K562 (cell line): ENCODE measurements around the gene WRAP53. TPM values are rescaled to one million over a fixed set of nuclear protein-coding genes. Genes with fewer than 3 reads are reported as not detected.
A peak's percentile ranks its signal among the peaks of the same experiment; 100 is the strongest.

Source experiments
- HOXB6 ChIP-seq: fragments of 250-450 bp; sonication (Bioruptor Pico); IDR thresholded peaks from 2 replicates; pipeline ENCODE4 v1.5.1; 2022; ENCODE audit warnings: mild to moderate bottlenecking, borderline replicate concordance
- JUN ChIP-seq, 2 experiments: sonication (generic) in 1 of 2; formaldehyde crosslinking in 1 of 2; IDR thresholded peaks; 2 replicates each; pipeline versions ENCODE4 v1.6.1 to v1.8.0; 2012 to 2022; ENCODE audit warnings: borderline replicate concordance in 2 of 2, mild to moderate bottlenecking in 2 of 2, improper control_type of control experiment in 1 of 2, low read depth in 1 of 2, low read length in 1 of 2, missing genetic modification reagents in 1 of 2
- MAZ ChIP-seq, 2 experiments: fragments of 450-650 bp in 1 of 2; sonication (generic) in 1 of 2; formaldehyde crosslinking; IDR thresholded peaks in 1 of 2; conservative IDR thresholded peaks in 1 of 2; 2 replicates each; pipeline versions ENCODE4 v1.4.0 to v1.5.0; 2020; ENCODE audit warnings: mild to moderate bottlenecking in 1 of 2, missing genetic modification reagents in 1 of 2
- MXI1 ChIP-seq: IDR thresholded peaks from 2 replicates; pipeline ENCODE4 v1.6.1; 2011; ENCODE audit warnings: low read depth, mild to moderate bottlenecking, improper control_type of control experiment, low read length
- NR2C2 ChIP-seq, 2 experiments: fragments of 200-800 bp in 1 of 2; sonication (Bioruptor generic) in 1 of 2; sonication (generic) in 1 of 2; formaldehyde crosslinking in 1 of 2; IDR thresholded peaks; 2 replicates each; pipeline versions ENCODE4 v1.6.1 to v1.8.0; 2016 to 2022; ENCODE audit warnings: mild to moderate bottlenecking in 1 of 2, missing compliant biosample characterization in 1 of 2, missing genetic modification characterization in 1 of 2, missing genetic modification reagents in 1 of 2
- PRMT5 ChIP-seq: sonication (generic); formaldehyde crosslinking; IDR thresholded peaks from 2 replicates; pipeline ENCODE4 v1.5.0; 2020; ENCODE audit warnings: missing genetic modification reagents
- ZFP36 ChIP-seq: fragments of 150-350 bp; IDR thresholded peaks from 2 replicates; pipeline ENCODE4 v1.6.1; 2018; ENCODE audit warnings: low read length, low read depth; ENCODE audit not compliant: partially characterized antibody
- ZHX1 ChIP-seq: fragments of 150-350 bp; conservative IDR thresholded peaks from 2 replicates; pipeline ENCODE4 v1.6.1; 2014; ENCODE audit warnings: low read length
- polyA plus RNA-seq, 8 experiments: library from polyadenylated mRNA; depleted of rRNA in 4 of 8; stranded (reverse) in 5 of 8; unstranded in 3 of 8; fragments of >200 nt; fragmentation: Nextera tagmentation in 2 of 8; fragmentation: Illumina TruSeq in 1 of 8; extraction: Ambion mirVana in 2 of 8; extraction: Trizol in 1 of 8; gene quantifications; 2 replicates each; pipeline versions ENCODE4 v1.2.1 to v1.2.3, GENCODE V29; 2011 to 2014; ENCODE audit warnings: inconsistent platforms in 1 of 8, missing spikeins in 1 of 8
- total RNA-seq, 7 experiments: library from RNA; depleted of rRNA in 6 of 7; stranded (reverse); fragments of >200 nt in 6 of 7; fragmentation: Illumina TruSeq in 2 of 7; extraction: Trizol in 2 of 7; gene quantifications; 2 replicates each; pipeline versions ENCODE4 v1.2.1 to v1.2.3, GENCODE V29; 2011 to 2021; ENCODE audit warnings: low replicate concordance in 1 of 7
- TF ChIP-seq, protein P1 (sequence below): conservative IDR thresholded peaks from 2 replicates; pipeline ENCODE4 v1.6.1; 2011; ENCODE audit warnings: low read depth, mild to moderate bottlenecking, low read length; ENCODE audit not compliant: control insufficient read depth
- TF ChIP-seq, protein P2 (sequence below): fragments of 450-650 bp; IDR thresholded peaks from 2 replicates; pipeline ENCODE4 v1.6.1; 2017; ENCODE audit warnings: antibody characterized with exemption
- TF ChIP-seq, protein P3 (sequence below): fragments of 450-650 bp; IDR thresholded peaks from 2 replicates; pipeline ENCODE4 v1.7.1; 2018; ENCODE audit warnings: mild to moderate bottlenecking, low read depth; ENCODE audit not compliant: partially characterized antibody
- TF ChIP-seq, protein P4 (sequence below): IDR thresholded peaks from 3 replicates; pipeline ENCODE4 v1.6.1; 2011; ENCODE audit warnings: borderline replicate concordance, mild to moderate bottlenecking; ENCODE audit not compliant: insufficient read length, insufficient read depth

Gene WRAP53
- total and polyA plus RNA-seq, 9 of the 15 experiments (the other 6 are each of a cell fraction or from before 2014, with no cell fraction given): 0.72 to 18.2 (median 13.4) TPM

DNA sequence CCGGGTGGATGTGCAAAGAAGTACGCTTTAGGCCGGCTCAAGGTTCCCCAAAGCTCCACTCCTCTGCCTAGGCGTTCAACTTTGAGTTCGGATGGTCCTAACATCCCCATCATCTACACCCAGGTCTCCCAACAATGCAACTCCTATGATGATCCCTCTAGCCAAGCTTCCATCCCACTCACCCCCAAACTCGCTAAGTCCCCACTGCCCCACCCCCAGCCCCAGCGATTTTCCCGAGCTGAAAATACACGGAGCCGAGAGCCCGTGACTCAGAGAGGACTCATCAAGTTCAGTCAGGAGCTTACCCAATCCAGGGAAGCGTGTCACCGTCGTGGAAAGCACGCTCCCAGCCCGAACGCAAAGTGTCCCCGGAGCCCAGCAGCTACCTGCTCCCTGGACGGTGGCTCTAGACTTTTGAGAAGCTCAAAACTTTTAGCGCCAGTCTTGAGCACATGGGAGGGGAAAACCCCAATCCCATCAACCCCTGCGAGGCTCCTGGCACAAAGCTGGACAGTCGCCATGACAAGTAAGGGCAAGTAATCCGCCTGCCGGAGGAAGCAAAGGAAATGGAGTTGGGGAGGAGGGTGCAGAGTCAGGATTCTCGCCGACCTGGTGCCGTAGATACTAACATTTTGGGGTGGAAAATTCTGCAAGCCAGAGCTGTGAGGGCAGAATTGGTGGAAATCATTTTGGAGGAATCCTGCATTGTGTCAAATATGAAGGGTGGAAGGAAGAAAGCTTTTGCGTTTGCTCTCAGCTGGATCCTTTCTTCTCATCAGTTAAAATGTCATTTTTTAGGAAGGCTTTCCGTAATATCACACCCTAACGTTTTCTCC lies 987 bp upstream of the WRAP53 start, which contains the start of gene TP53 (continued):
- TF ChIP-seq, protein P1, sequence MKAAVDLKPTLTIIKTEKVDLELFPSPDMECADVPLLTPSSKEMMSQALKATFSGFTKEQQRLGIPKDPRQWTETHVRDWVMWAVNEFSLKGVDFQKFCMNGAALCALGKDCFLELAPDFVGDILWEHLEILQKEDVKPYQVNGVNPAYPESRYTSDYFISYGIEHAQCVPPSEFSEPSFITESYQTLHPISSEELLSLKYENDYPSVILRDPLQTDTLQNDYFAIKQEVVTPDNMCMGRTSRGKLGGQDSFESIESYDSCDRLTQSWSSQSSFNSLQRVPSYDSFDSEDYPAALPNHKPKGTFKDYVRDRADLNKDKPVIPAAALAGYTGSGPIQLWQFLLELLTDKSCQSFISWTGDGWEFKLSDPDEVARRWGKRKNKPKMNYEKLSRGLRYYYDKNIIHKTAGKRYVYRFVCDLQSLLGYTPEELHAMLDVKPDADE: peak; percentile 72
- no peak for TF ChIP-seq ZFP36
- TF ChIP-seq, protein P2, sequence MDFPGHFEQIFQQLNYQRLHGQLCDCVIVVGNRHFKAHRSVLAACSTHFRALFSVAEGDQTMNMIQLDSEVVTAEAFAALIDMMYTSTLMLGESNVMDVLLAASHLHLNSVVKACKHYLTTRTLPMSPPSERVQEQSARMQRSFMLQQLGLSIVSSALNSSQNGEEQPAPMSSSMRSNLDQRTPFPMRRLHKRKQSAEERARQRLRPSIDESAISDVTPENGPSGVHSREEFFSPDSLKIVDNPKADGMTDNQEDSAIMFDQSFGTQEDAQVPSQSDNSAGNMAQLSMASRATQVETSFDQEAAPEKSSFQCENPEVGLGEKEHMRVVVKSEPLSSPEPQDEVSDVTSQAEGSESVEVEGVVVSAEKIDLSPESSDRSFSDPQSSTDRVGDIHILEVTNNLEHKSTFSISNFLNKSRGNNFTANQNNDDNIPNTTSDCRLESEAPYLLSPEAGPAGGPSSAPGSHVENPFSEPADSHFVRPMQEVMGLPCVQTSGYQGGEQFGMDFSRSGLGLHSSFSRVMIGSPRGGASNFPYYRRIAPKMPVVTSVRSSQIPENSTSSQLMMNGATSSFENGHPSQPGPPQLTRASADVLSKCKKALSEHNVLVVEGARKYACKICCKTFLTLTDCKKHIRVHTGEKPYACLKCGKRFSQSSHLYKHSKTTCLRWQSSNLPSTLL: peak; percentile 52; the same call in 1 of the 2 replicates
- TF ChIP-seq, protein P3, sequence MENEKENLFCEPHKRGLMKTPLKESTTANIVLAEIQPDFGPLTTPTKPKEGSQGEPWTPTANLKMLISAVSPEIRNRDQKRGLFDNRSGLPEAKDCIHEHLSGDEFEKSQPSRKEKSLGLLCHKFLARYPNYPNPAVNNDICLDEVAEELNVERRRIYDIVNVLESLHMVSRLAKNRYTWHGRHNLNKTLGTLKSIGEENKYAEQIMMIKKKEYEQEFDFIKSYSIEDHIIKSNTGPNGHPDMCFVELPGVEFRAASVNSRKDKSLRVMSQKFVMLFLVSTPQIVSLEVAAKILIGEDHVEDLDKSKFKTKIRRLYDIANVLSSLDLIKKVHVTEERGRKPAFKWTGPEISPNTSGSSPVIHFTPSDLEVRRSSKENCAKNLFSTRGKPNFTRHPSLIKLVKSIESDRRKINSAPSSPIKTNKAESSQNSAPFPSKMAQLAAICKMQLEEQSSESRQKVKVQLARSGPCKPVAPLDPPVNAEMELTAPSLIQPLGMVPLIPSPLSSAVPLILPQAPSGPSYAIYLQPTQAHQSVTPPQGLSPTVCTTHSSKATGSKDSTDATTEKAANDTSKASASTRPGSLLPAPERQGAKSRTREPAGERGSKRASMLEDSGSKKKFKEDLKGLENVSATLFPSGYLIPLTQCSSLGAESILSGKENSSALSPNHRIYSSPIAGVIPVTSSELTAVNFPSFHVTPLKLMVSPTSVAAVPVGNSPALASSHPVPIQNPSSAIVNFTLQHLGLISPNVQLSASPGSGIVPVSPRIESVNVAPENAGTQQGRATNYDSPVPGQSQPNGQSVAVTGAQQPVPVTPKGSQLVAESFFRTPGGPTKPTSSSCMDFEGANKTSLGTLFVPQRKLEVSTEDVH: peak; percentile 51
- peak; percentile 26 to 28; a peak in 2 of 4 replicates for TF ChIP-seq MAZ (CRISPR knock-in tag; conservative IDR thresholded peaks at IDR 0.05 in 1 of 2, IDR thresholded peaks at IDR 0.05 in 1 of 2)
- TF ChIP-seq PRMT5 (CRISPR knock-in tag): no peak
- TF ChIP-seq JUN (IDR thresholded peaks at IDR 0.05; ENCODE audit: borderline replicate concordance, low read depth, low read length): peak; percentile 21; the same call in 1 of the 2 replicates
- no peak for TF ChIP-seq JUN (CRISPR knock-in tag; IDR thresholded peaks at IDR 0.05; ENCODE audit: borderline replicate concordance)
- peak; percentile 56; the same call in 1 of the 2 replicates for TF ChIP-seq ZHX1
- TF ChIP-seq HOXB6 (CRISPR knock-in tag): no peak
- TF ChIP-seq, protein P4, sequence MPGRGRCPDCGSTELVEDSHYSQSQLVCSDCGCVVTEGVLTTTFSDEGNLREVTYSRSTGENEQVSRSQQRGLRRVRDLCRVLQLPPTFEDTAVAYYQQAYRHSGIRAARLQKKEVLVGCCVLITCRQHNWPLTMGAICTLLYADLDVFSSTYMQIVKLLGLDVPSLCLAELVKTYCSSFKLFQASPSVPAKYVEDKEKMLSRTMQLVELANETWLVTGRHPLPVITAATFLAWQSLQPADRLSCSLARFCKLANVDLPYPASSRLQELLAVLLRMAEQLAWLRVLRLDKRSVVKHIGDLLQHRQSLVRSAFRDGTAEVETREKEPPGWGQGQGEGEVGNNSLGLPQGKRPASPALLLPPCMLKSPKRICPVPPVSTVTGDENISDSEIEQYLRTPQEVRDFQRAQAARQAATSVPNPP: no peak
- peak; percentile 77; the same call in 1 of the 2 replicates for TF ChIP-seq NR2C2 (CRISPR knock-in tag; IDR thresholded peaks at IDR 0.05)
- TF ChIP-seq NR2C2 (tag; IDR thresholded peaks at IDR 0.05): no peak
- peak; percentile 68; the same call in 1 of the 2 replicates for TF ChIP-seq MXI1
